Measurements from ENCODE around the gene PHAX. TPM values are rescaled to one million over a fixed set of nuclear protein-coding genes. Genes with fewer than 3 reads are reported as not detected.
"Not testable (repeated sequence)": the region's sequence is repeated elsewhere in the genome, so short reads cannot be mapped to it uniquely, and the experiment has no call there.

The PHAX gene, protein sequence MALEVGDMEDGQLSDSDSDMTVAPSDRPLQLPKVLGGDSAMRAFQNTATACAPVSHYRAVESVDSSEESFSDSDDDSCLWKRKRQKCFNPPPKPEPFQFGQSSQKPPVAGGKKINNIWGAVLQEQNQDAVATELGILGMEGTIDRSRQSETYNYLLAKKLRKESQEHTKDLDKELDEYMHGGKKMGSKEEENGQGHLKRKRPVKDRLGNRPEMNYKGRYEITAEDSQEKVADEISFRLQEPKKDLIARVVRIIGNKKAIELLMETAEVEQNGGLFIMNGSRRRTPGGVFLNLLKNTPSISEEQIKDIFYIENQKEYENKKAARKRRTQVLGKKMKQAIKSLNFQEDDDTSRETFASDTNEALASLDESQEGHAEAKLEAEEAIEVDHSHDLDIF
- total RNA-seq, result 25.1 TPM

DNA sequence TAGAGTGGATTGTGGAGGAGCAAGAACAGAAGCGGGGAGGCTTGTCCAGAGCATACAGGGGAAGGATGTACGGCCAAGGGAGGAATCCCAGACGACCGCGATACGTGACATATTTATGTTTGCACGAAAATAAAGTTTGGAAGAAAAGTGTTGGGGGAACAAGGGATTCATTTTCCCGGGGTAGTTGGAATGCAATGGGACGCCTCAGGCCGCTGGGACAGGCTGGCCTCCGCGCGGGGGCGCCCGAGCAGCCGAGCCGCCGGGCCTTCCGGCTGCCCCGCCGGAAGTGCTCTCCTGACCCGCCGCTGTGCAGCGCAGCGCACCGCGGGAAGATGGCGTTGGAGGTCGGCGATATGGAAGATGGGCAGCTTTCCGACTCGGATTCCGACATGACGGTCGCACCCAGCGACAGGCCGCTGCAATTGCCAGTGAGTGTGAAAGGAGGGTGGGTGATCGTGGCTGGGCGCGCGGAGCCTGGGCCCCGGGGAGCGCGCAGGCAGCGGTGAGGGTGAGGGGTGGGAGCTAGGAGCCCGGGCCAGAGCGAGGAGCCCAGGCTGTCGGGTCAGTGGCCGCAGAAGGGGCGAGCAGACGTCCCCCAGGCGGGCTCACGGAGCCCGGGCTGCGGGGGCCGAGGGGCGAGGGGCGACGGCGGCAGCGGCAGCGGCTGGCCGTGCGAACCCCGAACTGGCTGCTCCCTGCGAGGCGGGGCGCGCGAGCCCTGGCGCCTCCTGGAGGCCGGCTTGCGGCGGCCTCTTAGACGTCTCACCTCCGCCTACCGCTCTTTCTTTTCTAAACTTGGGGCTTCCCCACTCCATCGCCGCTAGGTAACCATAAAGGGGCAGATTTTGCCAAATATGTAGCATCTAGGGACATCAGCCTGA, at the start of gene PHAX:
Gene PHAX (plus strand): TSS at position 317 of the 881 bp plus-strand sequence. CDS start 16 bp downstream, at position 333.
- Histone ChIP-seq H3K27ac (ENCODE audit: low read depth, low read length) (peak within 1 kb of the TSS; percentile 67), H3K4me3 (ENCODE audit: low read length in 3 of 3) (peak within 1 kb of the TSS; percentile 96 to 99 (median 96)), H3K9me3 (ENCODE audit: control insufficient read depth in 3 of 3, low read length in 3 of 3) (no peaks in the 10 kb centered on the region), H3K4me1 (ENCODE audit: control insufficient read depth in 3 of 3, insufficient read depth in 3 of 3, low read length in 3 of 3) (peaks cover 24 to 25% (median 24%) of the 10 kb centered on the region in 3 donors), H3K27me3 (ENCODE audit: control insufficient read depth in 3 of 3, insufficient read depth in 3 of 3, low read length in 3 of 3) (no peaks in the 10 kb centered on the region), H3K36me3 (ENCODE audit: control insufficient read depth in 3 of 3, insufficient read depth in 3 of 3, low read length in 3 of 3) (peaks cover 8 to 15% (median 14%) of the 10 kb centered on the region in 3 donors), H3K9ac (ENCODE audit: low read depth in 1 of 3, low read length in 3 of 3) (peak within 1 kb of the TSS; percentile 86 to 95 (median 94))

DNA sequence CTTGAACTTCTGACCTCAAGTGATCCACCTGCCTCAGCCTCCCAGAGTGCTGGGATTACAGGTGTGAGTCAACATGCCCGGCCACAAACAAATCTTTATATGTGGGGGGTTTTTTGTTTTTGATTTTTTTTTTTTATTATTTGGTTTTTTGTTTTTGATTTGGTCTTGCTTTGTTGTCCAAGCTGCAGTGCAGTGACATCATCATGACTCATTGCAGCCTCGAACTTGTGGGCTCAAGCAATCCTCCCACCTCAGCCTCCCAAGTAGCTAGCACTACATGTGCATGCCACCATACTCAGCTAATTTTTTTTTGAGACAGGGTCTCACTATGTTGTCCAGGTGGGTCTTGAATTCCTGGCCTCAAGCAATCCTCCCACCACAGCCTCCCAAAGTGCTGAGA, 48.1 kb upstream of the PHAX start:
- H3K27me3 ChIP-seq (ENCODE audit: control insufficient read depth in 3 of 3, insufficient read depth in 3 of 3, low read length in 3 of 3), result no peaks in the 10 kb centered on the region
- no peak overlapping the region for H3K9ac ChIP-seq (ENCODE audit: low read depth in 1 of 3, low read length in 3 of 3)
- H3K4me3 ChIP-seq (ENCODE audit: low read length in 3 of 3), result no peak overlapping the region
- H3K27ac ChIP-seq (ENCODE audit: low read depth, low read length), result no peak overlapping the region
- no peaks in the 10 kb centered on the region for H3K4me1 ChIP-seq (ENCODE audit: control insufficient read depth in 3 of 3, insufficient read depth in 3 of 3, low read length in 3 of 3)
- H3K9me3 ChIP-seq (ENCODE audit: control insufficient read depth in 3 of 3, low read length in 3 of 3), result no peaks in the 10 kb centered on the region
- peaks cover 21 to 48% (median 28%) of the 10 kb centered on the region in 3 donors for H3K36me3 ChIP-seq (ENCODE audit: control insufficient read depth in 3 of 3, insufficient read depth in 3 of 3, low read length in 3 of 3)

DNA sequence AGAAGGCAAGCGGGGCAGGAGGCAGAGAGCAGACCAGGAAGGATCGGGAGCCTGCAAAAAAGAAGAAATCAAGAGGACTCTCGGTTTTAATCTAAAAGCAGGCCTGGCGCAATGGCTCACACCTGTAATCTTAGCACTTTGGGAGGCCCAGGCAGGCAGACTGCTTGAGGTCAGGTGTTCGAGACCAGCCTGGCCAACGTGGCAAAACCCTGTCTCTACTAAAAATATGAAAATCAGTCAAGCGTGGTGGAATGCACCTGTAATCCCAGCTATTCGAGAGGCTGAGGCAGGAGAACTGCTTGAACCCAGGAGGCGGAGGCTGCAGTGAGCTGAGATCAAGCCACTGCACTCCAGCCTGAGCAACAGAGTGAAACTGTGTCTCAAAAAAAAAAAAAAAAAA, 45.6 kb upstream of the PHAX start:
- peaks cover 21 to 48% (median 23%) of the 10 kb centered on the region in 3 donors for H3K36me3 ChIP-seq (ENCODE audit: control insufficient read depth in 3 of 3, insufficient read depth in 3 of 3, low read length in 3 of 3)
- H3K4me3 ChIP-seq (ENCODE audit: low read length in 3 of 3), result not testable (repeated sequence)

DNA sequence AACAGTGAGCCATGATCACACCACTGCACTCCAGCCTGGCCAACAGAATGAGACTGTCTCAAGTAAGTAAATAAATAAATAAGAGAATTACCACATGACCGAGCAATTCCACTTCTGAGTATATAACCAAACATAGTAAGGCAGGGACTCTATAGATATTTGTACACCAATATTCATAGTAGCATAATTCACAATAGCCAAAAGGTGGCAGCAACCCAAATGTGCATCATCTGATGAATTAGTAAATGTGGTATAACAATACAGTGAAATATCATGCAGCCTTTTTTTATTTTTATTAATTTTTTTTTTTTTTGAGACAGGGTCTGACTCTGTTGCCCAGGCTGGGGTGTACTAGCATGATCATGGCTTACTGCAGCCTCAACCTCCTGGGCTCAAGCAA, 38.8 kb upstream of the PHAX start:
- Histone ChIP-seq H3K27ac (ENCODE audit: low read depth, low read length) (no peak overlapping the region), H3K36me3 (ENCODE audit: control insufficient read depth in 3 of 3, insufficient read depth in 3 of 3, low read length in 3 of 3) (peaks cover 0 to 18% (median 2%) of the 10 kb centered on the region in 3 donors)

More for the DNA sequence above, 45.6 kb upstream of the PHAX start:
- H3K4me1 ChIP-seq (ENCODE audit: control insufficient read depth in 3 of 3, insufficient read depth in 3 of 3, low read length in 3 of 3); H3K9me3 ChIP-seq (ENCODE audit: control insufficient read depth in 3 of 3, low read length in 3 of 3); H3K9ac ChIP-seq (ENCODE audit: low read depth in 1 of 3, low read length in 3 of 3); H3K27me3 ChIP-seq (ENCODE audit: control insufficient read depth in 3 of 3, insufficient read depth in 3 of 3, low read length in 3 of 3); H3K27ac ChIP-seq (ENCODE audit: low read depth, low read length): not testable (repeated sequence)

DNA sequence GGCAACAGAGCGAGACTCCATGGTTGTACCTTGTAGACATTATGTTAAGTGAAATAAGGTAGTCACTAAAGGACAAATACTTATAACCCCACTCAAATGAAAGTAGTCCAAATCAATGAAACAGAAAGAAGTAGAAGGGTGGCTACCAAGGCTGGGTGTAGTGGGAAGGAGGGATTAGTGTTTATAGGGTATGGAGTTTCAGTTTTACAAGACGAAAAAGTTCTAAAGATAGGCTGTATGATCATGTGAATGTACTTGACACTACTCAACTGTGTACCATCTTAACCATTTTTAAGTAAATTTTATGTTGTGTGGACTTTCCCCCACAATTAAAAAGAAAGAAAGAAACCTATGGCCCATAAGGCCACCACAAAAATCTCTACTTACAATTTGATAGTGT, 37.9 kb upstream of the PHAX start:
- Histone ChIP-seq H3K27me3 (ENCODE audit: control insufficient read depth in 3 of 3, insufficient read depth in 3 of 3, low read length in 3 of 3) (no peaks in the 10 kb centered on the region), H3K36me3 (ENCODE audit: control insufficient read depth in 3 of 3, insufficient read depth in 3 of 3, low read length in 3 of 3) (peaks cover 0 to 18% (median 2%) of the 10 kb centered on the region in 3 donors), H3K9me3 (ENCODE audit: control insufficient read depth in 3 of 3, low read length in 3 of 3) (no peaks in the 10 kb centered on the region), H3K4me1 (ENCODE audit: control insufficient read depth in 3 of 3, insufficient read depth in 3 of 3, low read length in 3 of 3) (no peaks in the 10 kb centered on the region), H3K27ac (ENCODE audit: low read depth, low read length) (no peak overlapping the region), H3K4me3 (ENCODE audit: low read length in 3 of 3) (no peak overlapping the region), H3K9ac (ENCODE audit: low read depth in 1 of 3, low read length in 3 of 3) (no peak overlapping the region)

More for the DNA sequence above, 38.8 kb upstream of the PHAX start:
- H3K9me3 ChIP-seq (ENCODE audit: control insufficient read depth in 3 of 3, low read length in 3 of 3), result no peaks in the 10 kb centered on the region
- no peak overlapping the region for H3K4me3 ChIP-seq (ENCODE audit: low read length in 3 of 3)
- H3K27me3 ChIP-seq (ENCODE audit: control insufficient read depth in 3 of 3, insufficient read depth in 3 of 3, low read length in 3 of 3), result no peaks in the 10 kb centered on the region
- H3K4me1 ChIP-seq (ENCODE audit: control insufficient read depth in 3 of 3, insufficient read depth in 3 of 3, low read length in 3 of 3), result no peaks in the 10 kb centered on the region
- H3K9ac ChIP-seq (ENCODE audit: low read depth in 1 of 3, low read length in 3 of 3), result no peak overlapping the region

DNA sequence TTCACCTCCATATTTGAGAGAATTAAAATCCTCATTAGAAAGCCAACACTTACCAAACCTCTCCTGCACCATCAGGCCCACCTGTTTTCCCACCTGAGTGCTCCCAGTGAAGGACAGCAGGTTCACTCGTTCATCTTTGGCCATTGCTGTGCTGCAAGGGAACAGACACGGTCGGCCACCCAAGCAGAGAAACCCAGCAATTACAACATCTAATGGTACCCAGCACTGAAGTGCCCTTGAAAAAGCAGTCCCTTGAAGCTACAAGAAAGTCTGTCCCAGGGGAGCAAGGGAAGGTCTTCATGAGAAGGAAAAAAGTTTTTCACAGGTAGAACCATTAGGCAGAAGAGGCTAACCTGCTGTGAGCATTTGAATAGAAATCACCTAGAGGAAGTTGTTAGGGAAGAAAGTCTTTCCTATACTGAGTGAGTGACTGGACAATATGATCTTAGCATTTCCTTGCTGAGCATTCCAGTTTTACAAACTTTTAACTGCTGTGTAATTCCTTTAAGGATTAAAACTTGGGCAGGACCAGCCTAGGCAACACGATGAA, 32.5 kb upstream of the PHAX start:
- Histone ChIP-seq H3K27me3 (ENCODE audit: control insufficient read depth in 3 of 3, insufficient read depth in 3 of 3, low read length in 3 of 3) (no peaks in the 10 kb centered on the region), H3K4me3 (ENCODE audit: low read length in 3 of 3) (no peak overlapping the region), H3K36me3 (ENCODE audit: control insufficient read depth in 3 of 3, insufficient read depth in 3 of 3, low read length in 3 of 3) (peaks cover 0 to 24% (median 8%) of the 10 kb centered on the region in 3 donors), H3K27ac (ENCODE audit: low read depth, low read length) (no peak overlapping the region), H3K4me1 (ENCODE audit: control insufficient read depth in 3 of 3, insufficient read depth in 3 of 3, low read length in 3 of 3) (no peaks in the 10 kb centered on the region), H3K9me3 (ENCODE audit: control insufficient read depth in 3 of 3, low read length in 3 of 3) (no peaks in the 10 kb centered on the region), H3K9ac (ENCODE audit: low read depth in 1 of 3, low read length in 3 of 3) (no peak overlapping the region)

DNA sequence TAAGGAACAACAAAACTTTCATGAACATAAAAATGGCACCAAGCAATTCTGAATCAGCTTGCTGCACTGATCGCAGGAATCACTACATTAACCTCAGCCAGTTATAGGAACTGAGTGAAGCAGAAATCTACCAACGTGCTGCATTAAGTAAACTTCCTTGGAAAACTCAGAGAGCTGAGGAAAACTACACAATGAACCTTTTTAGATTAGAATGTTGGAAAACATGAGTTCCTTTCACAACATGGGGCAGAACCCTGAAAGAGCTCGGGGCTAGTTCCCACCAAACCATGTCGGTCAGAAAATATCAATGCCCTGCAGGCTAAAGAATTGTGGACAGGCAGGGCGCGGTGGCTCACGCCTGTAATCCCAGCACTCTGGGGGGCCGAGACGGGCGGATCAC, 25.1 kb upstream of the PHAX start:
- Histone ChIP-seq H3K4me1 (ENCODE audit: control insufficient read depth in 3 of 3, insufficient read depth in 3 of 3, low read length in 3 of 3) (no peaks in the 10 kb centered on the region), H3K36me3 (ENCODE audit: control insufficient read depth in 3 of 3, insufficient read depth in 3 of 3, low read length in 3 of 3) (peaks cover 7 to 24% (median 12%) of the 10 kb centered on the region in 3 donors), H3K27me3 (ENCODE audit: control insufficient read depth in 3 of 3, insufficient read depth in 3 of 3, low read length in 3 of 3) (no peaks in the 10 kb centered on the region), H3K27ac (ENCODE audit: low read depth, low read length) (no peak overlapping the region), H3K9ac (ENCODE audit: low read depth in 1 of 3, low read length in 3 of 3) (no peak overlapping the region), H3K9me3 (ENCODE audit: control insufficient read depth in 3 of 3, low read length in 3 of 3) (no peaks in the 10 kb centered on the region), H3K4me3 (ENCODE audit: low read length in 3 of 3) (no peak overlapping the region)

DNA sequence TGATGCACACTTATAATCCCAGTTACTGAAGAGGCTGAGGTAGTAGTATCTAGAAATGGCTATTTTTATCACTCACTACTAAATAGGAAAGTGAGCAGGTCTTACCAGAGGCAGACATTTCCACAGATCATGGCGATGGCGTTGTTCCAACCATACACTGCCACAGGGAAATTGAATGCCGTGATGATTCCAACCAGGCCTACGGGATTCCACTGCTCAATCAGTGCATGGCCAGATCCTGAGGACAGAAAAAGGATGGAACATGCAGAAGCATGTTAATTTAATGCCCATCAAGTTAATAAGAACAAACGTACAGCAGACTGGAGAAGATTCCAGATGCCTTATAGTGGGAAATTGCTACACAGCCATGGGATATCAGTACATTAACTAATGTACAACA, 23.8 kb upstream of the PHAX start:
- Histone ChIP-seq H3K4me1 (ENCODE audit: control insufficient read depth in 3 of 3, insufficient read depth in 3 of 3, low read length in 3 of 3) (no peaks in the 10 kb centered on the region), H3K36me3 (ENCODE audit: control insufficient read depth in 3 of 3, insufficient read depth in 3 of 3, low read length in 3 of 3) (peaks cover 7 to 26% (median 12%) of the 10 kb centered on the region in 3 donors), H3K9ac (ENCODE audit: low read depth in 1 of 3, low read length in 3 of 3) (no peak overlapping the region), H3K4me3 (ENCODE audit: low read length in 3 of 3) (no peak overlapping the region), H3K27me3 (ENCODE audit: control insufficient read depth in 3 of 3, insufficient read depth in 3 of 3, low read length in 3 of 3) (no peaks in the 10 kb centered on the region), H3K9me3 (ENCODE audit: control insufficient read depth in 3 of 3, low read length in 3 of 3) (no peaks in the 10 kb centered on the region), H3K27ac (ENCODE audit: low read depth, low read length) (no peak overlapping the region)

DNA sequence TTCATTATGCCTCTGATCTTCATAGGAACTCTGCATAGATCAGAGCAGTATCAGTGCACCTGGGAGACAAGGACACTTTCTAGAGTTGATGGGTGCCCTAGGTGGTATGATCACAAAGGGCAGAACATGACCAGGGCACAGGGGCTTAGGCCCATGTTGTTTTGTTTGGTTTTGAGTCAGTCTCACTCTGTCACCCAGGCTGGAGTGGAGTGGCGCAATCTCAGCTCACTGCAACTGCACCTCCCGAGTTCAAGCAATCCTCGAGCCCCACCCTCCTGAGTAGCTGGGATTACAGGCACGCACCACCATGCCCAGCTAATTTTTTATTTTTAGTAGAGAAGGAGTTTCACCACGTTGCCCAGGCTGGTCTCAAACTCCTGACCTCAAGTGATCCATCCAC, 23.3 kb upstream of the PHAX start:
- Histone ChIP-seq H3K9me3 (ENCODE audit: control insufficient read depth in 3 of 3, low read length in 3 of 3) (no peaks in the 10 kb centered on the region), H3K4me1 (ENCODE audit: control insufficient read depth in 3 of 3, insufficient read depth in 3 of 3, low read length in 3 of 3) (no peaks in the 10 kb centered on the region), H3K27ac (ENCODE audit: low read depth, low read length) (no peak overlapping the region), H3K27me3 (ENCODE audit: control insufficient read depth in 3 of 3, insufficient read depth in 3 of 3, low read length in 3 of 3) (no peaks in the 10 kb centered on the region), H3K4me3 (ENCODE audit: low read length in 3 of 3) (no peak overlapping the region), H3K9ac (ENCODE audit: low read depth in 1 of 3, low read length in 3 of 3) (no peak overlapping the region), H3K36me3 (ENCODE audit: control insufficient read depth in 3 of 3, insufficient read depth in 3 of 3, low read length in 3 of 3) (peaks cover 7 to 29% (median 12%) of the 10 kb centered on the region in 3 donors)

Measured in skeletal muscle tissue (tissue), 4 donors.